ENCODE measurements around the gene ABCD3.
"Not testable (repeated sequence)": the region's sequence is repeated elsewhere in the genome, so short reads cannot be mapped to it uniquely, and the experiment has no call there.

The ABCD3 gene

GRCh38 chr1:94417978-94418663 is at the start of gene ABCD3:
Gene ABCD3 (plus strand): TSS chr1:94418389. CDS start chr1:94418479, 90 bp downstream.
- DNase-seq: peak; percentile 97 to 98

DNA sequence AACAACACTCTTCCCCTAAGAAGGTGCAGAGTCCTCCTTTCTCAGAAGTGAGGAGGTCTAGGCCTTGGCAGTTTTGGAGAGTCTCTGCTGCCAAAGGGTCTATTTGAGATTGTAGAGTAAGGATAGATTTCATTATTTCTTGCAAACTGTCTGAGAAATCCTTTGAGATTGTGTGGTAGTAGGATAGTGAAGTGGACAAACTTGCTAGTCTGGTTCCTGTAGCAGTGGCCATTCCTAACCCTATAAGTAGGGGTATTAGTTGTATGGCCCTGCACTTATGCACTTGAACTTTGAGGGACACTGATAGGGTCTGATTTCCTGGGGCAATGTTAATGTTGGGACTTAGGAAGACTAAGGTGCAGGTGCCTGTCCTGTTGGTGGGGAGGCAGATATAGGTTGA is 45.4 kb upstream of the ABCD3 start:
- DNase-seq: not testable (repeated sequence)

- not testable (repeated sequence) for DNase-seq
Observed at GRCh38 chr1:94373311-94373710, 44.9 kb upstream of the ABCD3 start.

- not testable (repeated sequence) for DNase-seq
Observed at GRCh38 chr1:94375666-94376065, 42.5 kb upstream of the ABCD3 start.

GRCh38 chr1:94378493-94378892 is 39.7 kb upstream of the ABCD3 start:
- not testable (repeated sequence) for DNase-seq

- no peak for DNase-seq
Observed at GRCh38 chr1:94379615-94380014, 38.6 kb upstream of the ABCD3 start.

DNA sequence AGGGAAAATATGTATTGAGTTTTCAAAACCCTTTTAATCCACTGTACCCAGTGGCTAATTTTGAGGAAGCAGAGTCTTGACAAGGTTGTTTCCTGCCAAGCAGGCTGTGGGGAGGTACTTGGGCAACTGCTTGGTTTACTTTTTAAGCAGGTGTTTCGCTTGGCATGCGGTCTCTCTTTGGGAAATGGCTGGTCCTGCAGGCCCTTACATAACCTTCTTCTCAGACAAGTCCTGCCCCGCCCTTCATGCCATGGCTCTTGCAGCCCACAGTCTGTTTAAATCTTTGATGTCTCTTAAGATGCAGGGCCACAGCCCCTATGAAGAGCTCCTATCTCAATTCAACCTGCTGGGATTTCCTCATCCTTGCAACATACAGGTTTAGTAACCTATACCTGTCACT is 36.0 kb upstream of the ABCD3 start:
- no peak for DNase-seq

DNA sequence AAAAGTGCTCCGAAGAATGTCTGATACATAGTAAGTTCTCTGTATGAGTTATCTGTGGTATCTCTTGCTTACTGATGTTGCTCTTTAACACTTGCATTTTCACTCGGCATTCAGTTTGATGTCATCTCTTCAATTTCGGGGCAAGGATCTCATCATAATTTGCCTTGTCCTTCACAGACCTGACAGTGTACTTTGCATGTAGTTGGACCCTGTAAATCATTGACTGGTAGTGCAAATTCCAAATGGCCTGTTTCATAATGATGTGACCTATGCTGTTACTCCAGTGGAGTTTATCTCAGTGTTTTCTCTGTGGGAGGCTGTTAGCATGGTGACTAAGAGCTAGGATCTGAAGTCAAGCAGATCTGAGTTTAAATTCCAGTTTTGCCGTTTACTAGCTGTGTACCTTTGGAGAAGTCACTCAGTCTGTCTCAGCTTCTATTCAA is 34.2 kb upstream of the ABCD3 start:
- DNase-seq: no peak

- DNase-seq: no peak
Observed at GRCh38 chr1:94384485-94385265, 33.5 kb upstream of the ABCD3 start.

- DNase-seq: peak in 1 of 2 experiments; percentile 11
Observed at GRCh38 chr1:94385308-94385929, 32.8 kb upstream of the ABCD3 start.

DNA sequence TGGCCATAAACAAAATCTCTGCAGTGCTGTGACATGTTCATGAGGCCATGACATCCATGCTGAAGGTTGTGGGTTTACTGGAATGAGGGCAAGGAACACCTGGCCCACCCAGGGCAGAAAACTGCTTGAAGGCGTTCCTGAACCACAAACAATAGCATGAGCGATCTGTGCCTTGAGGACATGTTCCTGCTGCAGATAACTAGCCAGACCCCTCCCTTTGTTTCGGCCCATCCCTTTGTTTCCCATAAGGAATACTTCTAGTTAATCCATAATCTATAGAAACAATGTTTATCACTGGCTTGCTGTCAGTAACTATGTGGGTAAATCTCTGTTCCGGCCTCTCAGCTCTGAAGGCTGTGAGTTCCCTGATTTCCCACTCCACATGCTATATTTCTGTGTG is 28.9 kb upstream of the ABCD3 start:
- no peak for DNase-seq

DNA sequence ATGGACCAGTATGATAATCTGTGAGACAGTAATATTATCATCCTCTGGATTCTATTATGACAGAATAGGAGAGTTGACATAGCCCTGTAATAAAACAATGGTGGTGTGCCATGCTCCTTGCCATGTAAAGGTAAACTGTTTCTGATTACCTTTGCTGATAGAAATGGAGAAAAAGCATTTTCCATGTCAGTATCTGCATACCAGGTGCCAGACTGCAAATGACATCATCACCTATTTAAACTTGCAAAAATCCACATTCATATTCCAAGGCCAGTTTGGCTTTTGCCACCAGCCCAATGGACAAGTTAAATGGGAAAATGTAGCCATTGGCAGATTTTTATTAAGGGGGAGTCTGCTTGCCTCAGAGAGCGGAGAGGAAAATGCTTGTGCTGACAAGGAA is 23.9 kb upstream of the ABCD3 start:
- no peak for DNase-seq

DNA sequence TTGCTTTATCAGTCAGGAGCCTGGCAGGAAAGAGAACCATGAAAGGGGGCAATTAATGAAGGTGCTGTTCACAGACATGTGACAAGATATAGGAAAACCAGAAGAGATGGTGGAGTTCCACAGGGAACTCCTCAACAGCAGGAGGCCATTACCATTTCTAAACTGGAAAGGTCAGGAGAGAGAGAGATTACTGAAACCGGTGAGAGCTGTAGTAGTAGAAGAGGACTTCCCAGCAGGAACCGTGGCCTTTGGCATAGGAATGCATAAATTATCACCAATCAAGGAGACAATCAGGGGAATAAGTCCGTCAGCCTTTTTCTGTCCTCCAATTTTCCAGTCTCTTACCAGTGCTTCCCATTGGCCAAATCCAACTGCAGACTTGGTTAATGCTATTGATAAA is 23.0 kb upstream of the ABCD3 start:
- DNase-seq: no peak

DNA sequence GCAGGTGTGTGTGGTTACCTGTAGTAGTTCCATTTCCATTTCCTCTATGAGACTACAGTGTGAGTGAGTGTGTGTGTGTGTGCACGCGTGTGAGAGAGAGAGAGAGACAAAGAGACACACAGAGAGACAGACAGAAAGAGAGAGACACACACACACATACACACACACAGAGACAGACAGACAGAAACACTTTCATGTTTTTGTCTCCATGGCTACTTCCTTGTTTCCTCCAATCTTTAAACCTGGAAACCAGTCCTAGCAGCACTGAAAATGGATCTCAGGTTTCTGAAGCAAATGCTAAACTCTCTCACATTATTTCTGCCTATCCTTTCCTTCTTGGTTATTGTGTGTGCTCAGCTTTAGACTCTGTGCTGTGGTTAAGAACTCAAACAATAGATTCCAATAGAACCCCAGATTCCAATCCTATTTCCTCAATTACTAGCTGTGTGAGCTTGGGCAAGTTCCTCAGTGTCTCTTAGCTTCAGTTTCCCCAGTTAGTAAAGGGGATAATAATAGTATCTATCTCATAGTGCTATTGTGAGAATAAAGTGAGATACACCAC is 22.4 kb upstream of the ABCD3 start:
- no peak for DNase-seq

GRCh38 chr1:94396356-94397010 is 21.7 kb upstream of the ABCD3 start:
- no peak for DNase-seq

DNA sequence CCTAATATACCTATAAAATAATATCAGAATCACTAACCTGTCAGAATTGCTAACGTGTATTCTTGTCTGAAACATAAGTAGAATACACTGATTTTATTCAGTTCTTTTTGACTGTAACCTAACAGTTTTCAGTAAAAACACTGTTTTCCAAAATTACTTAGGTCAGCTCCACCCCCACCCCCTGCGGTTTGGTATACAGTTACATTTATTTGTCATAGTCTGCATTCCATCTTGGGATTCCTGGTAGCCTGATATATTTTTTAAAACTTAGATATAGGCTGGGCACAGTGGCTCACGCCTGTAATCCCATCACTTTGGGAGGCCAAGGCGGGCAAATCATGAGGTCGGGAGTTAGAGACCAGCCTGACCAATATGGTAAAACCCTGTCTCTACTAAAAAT is 19.8 kb upstream of the ABCD3 start:
- DNase-seq: no peak

GRCh38 chr1:94399453-94399852 is 18.7 kb upstream of the ABCD3 start:
- DNase-seq: no peak

DNA sequence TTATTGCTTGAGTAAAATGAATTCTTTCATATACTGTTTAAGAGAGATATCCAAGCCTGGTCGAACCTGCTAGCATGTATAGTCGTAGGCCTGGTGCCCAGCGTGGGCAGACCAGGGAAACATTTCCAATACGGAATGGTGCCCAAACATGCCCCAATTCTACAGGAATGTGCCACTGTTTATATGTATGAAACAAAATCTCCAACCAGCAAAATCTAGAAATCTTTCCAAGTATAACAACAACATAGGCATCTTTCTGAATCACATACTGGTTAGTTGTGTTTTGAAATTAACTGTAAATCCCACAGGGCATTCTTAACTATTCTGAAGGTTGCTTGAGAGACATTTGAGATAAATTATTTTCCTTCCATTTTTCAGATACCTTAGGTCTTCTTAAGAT is 17.0 kb upstream of the ABCD3 start:
- DNase-seq: no peak

- DNase-seq: no peak
Observed at GRCh38 chr1:94406446-94406845, 11.7 kb upstream of the ABCD3 start.

GRCh38 chr1:94408104-94408830 is 9.9 kb upstream of the ABCD3 start:
- no peak for DNase-seq

GRCh38 chr1:94411237-94411636 is 7.0 kb upstream of the ABCD3 start:
- no peak for DNase-seq

DNA sequence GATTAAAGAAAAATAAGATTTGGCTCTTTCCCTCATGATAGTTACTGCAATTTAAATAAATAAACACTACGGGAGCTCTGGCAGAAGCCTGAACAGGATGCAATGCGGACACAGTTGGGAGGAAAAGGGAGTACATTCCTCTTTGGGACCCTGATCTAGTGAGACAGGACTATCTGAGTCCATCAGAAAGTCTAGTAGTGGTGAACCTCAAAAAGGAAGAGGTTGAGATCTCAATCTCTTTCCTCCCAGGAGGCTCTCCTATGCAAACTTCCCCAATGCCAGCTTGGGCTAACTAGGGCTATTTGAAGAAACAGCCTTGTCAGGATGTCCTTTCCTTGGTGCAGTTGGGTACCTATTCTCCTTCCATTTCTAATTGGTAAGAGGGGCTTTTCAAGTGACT is 4.9 kb upstream of the ABCD3 start:
- no peak for DNase-seq

All from stimulated activated CD4-positive, alpha-beta T cell treated with anti-CD3 and anti-CD28 coated beads, Interleukin-4, amount 100 ng/mL, for 4 hours (primary cell).